ENCODE results near the gene CIB2. TPM values are rescaled to one million over a fixed set of nuclear protein-coding genes. Genes with fewer than 3 reads are reported as not detected.

Gene CIB2
- polyA plus RNA-seq, 1 of the 3 experiments (the other 2 are of a cell fraction) = 39.6 TPM

DNA sequence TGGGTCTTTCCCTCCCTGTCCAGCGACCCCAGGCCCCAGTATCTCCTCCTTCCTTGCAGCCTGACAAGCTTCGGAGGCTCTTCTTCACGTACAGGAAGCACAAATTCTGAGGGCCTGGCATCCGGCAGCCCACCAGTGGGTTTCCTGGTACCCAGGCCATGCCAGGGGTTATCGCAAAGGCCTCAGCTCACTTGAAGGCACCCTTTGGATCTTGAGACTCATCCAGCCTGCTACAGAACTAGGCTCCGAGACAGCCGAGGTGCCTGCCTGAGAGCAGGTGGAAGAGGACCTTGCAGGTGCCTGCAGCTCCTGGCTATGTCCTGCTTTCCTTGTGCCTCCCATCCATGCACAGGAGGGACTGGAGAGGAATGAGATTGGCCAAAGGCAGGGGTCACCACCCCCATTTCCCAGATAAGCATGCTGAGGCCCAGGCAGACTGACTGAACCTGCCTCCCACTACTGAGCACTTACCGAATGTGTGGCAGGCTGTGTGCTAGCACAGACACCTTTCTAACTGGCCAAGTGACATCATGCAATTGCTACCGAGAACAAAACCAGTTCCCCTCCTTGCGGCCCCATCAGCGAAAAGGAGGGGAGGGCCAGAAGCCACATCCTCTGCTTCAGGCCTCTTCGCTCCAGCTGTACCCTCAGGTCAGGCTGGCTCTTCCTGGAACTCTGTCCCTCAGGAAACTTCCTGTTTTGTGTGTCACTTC, 27.7 kb downstream of the CIB2 start:
- no peaks in the 10 kb centered on the region for H3K9me3 ChIP-seq
- no peak overlapping the region for H3K4me3 ChIP-seq (ENCODE audit: low read depth in 2 of 2, low read length in 1 of 2)
- no peaks in the 10 kb centered on the region; a peak in 1 of 4 replicates for H3K4me1 ChIP-seq (ENCODE audit: control insufficient read depth in 1 of 2, insufficient read depth in 2 of 2, low read depth in 1 of 2, low read length in 1 of 2)
- no peak overlapping the region for H3K4me2 ChIP-seq
- no peak for TF ChIP-seq ELF1 (IDR thresholded peaks at IDR 0.05)
- TF ChIP-seq, protein P1, sequence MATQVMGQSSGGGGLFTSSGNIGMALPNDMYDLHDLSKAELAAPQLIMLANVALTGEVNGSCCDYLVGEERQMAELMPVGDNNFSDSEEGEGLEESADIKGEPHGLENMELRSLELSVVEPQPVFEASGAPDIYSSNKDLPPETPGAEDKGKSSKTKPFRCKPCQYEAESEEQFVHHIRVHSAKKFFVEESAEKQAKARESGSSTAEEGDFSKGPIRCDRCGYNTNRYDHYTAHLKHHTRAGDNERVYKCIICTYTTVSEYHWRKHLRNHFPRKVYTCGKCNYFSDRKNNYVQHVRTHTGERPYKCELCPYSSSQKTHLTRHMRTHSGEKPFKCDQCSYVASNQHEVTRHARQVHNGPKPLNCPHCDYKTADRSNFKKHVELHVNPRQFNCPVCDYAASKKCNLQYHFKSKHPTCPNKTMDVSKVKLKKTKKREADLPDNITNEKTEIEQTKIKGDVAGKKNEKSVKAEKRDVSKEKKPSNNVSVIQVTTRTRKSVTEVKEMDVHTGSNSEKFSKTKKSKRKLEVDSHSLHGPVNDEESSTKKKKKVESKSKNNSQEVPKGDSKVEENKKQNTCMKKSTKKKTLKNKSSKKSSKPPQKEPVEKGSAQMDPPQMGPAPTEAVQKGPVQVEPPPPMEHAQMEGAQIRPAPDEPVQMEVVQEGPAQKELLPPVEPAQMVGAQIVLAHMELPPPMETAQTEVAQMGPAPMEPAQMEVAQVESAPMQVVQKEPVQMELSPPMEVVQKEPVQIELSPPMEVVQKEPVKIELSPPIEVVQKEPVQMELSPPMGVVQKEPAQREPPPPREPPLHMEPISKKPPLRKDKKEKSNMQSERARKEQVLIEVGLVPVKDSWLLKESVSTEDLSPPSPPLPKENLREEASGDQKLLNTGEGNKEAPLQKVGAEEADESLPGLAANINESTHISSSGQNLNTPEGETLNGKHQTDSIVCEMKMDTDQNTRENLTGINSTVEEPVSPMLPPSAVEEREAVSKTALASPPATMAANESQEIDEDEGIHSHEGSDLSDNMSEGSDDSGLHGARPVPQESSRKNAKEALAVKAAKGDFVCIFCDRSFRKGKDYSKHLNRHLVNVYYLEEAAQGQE (IDR thresholded peaks at IDR 0.05; ENCODE audit: low read depth, low read length) = no peak
- H3K27ac ChIP-seq (ENCODE audit: low read depth in 2 of 2, low read length in 1 of 2) = no peak overlapping the region
- no peaks in the 10 kb centered on the region for H3K36me3 ChIP-seq (replicated peaks in 1 of 2; ENCODE audit: control insufficient read depth in 1 of 2, insufficient read depth in 2 of 2, low read length in 1 of 2)
- no peaks in the 10 kb centered on the region for H3K27me3 ChIP-seq (ENCODE audit: insufficient read depth)
- no peak overlapping the region for H2AFZ ChIP-seq (ENCODE audit: low read depth)
- CTCF ChIA-PET = interaction anchor here (0.6 to 4.8 kb wide), 9 partner anchors 9 to 371 kb away, joined by 3 to 30 read pairs (median 3); no protein-coding TSS in a partner anchor
- H3F3A ChIP-seq (replicated peaks; ENCODE audit: insufficient read depth) = no peaks in the 10 kb centered on the region
- POLR2A ChIA-PET = interaction anchor here (1.0 kb wide), 1 partner anchor 10 kb away, joined by 3 read pairs; no protein-coding TSS in a partner anchor
- WGBS (ENCODE audit: low lambda C conversion rate) = 78% methylated on average over 7 of the region's 12 CpGs
- H3K79me2 ChIP-seq (ENCODE audit: insufficient read depth) = no peaks in the 10 kb centered on the region
- H3K9ac ChIP-seq = no peak overlapping the region
- DNase-seq = no peak
- no peaks in the 10 kb centered on the region for H3K9me2 ChIP-seq
- no peaks in the 10 kb centered on the region for H4K20me1 ChIP-seq (ENCODE audit: insufficient read depth)

DNA sequence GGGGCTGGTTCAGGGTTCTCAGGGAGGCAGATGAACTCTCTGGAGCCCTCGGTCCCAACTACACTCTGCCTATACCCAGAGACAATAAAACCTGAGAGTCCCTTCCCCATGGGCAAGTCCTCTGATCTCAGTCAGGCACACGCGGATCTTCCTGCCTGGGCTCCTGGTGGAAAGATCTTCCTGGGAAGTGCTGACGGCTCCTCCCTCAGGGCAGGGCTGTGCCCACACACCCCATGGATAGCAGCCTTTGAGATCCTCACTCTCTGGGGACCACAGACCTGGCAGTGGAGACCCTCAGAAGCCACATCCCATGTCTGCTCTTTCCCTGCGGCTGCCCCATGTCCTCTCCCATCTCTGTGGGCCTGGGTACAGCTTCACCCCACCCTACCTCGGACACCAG, 28.5 kb downstream of the CIB2 start:
- Histone ChIP-seq H2AFZ (ENCODE audit: low read depth) (no peak overlapping the region), H3F3A (replicated peaks; ENCODE audit: insufficient read depth) (no peaks in the 10 kb centered on the region), H3K79me2 (ENCODE audit: insufficient read depth) (no peaks in the 10 kb centered on the region), H3K36me3 (replicated peaks in 1 of 2; ENCODE audit: control insufficient read depth in 1 of 2, insufficient read depth in 2 of 2, low read length in 1 of 2) (no peaks in the 10 kb centered on the region), H3K4me3 (ENCODE audit: low read depth in 2 of 2, low read length in 1 of 2) (no peak overlapping the region), H3K27ac (ENCODE audit: low read depth in 2 of 2, low read length in 1 of 2) (no peak overlapping the region), H4K20me1 (ENCODE audit: insufficient read depth) (no peaks in the 10 kb centered on the region), H3K4me2 (no peak overlapping the region), H3K4me1 (ENCODE audit: control insufficient read depth in 1 of 2, insufficient read depth in 2 of 2, low read depth in 1 of 2, low read length in 1 of 2) (no peaks in the 10 kb centered on the region; a peak in 1 of 4 replicates), H3K9me2 (no peaks in the 10 kb centered on the region), H3K9me3 (no peaks in the 10 kb centered on the region), H3K27me3 (ENCODE audit: insufficient read depth) (no peaks in the 10 kb centered on the region), H3K9ac (no peak overlapping the region)
- DNase-seq = no peak
- WGBS (ENCODE audit: low lambda C conversion rate) = 78% methylated on average over 4 of the region's 6 CpGs
- no peak for TF ChIP-seq EZH2phosphoT487 (IDR thresholded peaks at IDR 0.05; ENCODE audit: borderline replicate concordance, low read depth)
- TF ChIP-seq NFIC (IDR thresholded peaks at IDR 0.05; ENCODE audit: borderline replicate concordance) = no peak
- no peak for TF ChIP-seq NRF1 (IDR thresholded peaks at IDR 0.05; ENCODE audit: low read depth, low read length)
- no peak for TF ChIP-seq JUND (IDR thresholded peaks at IDR 0.05)
- TF ChIP-seq RFX5 (IDR thresholded peaks at IDR 0.05; ENCODE audit: low read length) = no peak
- TF ChIP-seq, protein P2, sequence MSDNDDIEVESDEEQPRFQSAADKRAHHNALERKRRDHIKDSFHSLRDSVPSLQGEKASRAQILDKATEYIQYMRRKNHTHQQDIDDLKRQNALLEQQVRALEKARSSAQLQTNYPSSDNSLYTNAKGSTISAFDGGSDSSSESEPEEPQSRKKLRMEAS (IDR thresholded peaks at IDR 0.05; ENCODE audit: low read depth) = no peak
- TF ChIP-seq, protein P3, sequence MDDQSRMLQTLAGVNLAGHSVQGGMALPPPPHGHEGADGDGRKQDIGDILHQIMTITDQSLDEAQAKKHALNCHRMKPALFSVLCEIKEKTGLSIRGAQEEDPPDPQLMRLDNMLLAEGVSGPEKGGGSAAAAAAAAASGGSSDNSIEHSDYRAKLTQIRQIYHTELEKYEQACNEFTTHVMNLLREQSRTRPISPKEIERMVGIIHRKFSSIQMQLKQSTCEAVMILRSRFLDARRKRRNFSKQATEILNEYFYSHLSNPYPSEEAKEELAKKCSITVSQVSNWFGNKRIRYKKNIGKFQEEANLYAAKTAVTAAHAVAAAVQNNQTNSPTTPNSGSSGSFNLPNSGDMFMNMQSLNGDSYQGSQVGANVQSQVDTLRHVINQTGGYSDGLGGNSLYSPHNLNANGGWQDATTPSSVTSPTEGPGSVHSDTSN (IDR thresholded peaks at IDR 0.05) = no peak
- TF ChIP-seq RAD21 (IDR thresholded peaks at IDR 0.05; ENCODE audit: low read length) = no peak
- TF ChIP-seq CHD2 (IDR thresholded peaks at IDR 0.05; ENCODE audit: low read length, partially characterized antibody) = no peak
- TF ChIP-seq GABPA (IDR thresholded peaks at IDR 0.05; ENCODE audit: low read depth) = no peak
- TF ChIP-seq FOXM1 (IDR thresholded peaks at IDR 0.05; ENCODE audit: low read depth) = no peak
- TF ChIP-seq YY1 (IDR thresholded peaks at IDR 0.05; ENCODE audit: low read depth) = no peak
- TF ChIP-seq, protein P4, sequence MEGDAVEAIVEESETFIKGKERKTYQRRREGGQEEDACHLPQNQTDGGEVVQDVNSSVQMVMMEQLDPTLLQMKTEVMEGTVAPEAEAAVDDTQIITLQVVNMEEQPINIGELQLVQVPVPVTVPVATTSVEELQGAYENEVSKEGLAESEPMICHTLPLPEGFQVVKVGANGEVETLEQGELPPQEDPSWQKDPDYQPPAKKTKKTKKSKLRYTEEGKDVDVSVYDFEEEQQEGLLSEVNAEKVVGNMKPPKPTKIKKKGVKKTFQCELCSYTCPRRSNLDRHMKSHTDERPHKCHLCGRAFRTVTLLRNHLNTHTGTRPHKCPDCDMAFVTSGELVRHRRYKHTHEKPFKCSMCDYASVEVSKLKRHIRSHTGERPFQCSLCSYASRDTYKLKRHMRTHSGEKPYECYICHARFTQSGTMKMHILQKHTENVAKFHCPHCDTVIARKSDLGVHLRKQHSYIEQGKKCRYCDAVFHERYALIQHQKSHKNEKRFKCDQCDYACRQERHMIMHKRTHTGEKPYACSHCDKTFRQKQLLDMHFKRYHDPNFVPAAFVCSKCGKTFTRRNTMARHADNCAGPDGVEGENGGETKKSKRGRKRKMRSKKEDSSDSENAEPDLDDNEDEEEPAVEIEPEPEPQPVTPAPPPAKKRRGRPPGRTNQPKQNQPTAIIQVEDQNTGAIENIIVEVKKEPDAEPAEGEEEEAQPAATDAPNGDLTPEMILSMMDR (IDR thresholded peaks at IDR 0.05) = no peak
- TF ChIP-seq TEAD4 (IDR thresholded peaks at IDR 0.05; ENCODE audit: borderline replicate concordance, insufficient read depth) = no peak
- no peak for TF ChIP-seq SIN3A (IDR thresholded peaks at IDR 0.05; ENCODE audit: borderline replicate concordance, low read depth, low read length)
- ChIA-PET POLR2A (no interaction called here), CTCF (interaction anchor here (0.6 to 4.8 kb wide), 9 partner anchors 9 to 370 kb away, joined by 3 to 30 read pairs (median 3); no protein-coding TSS in a partner anchor)
